GM23338 (cell line): ENCODE measurements around the gene NDST1. TPM values are rescaled to one million over a fixed set of nuclear protein-coding genes. Genes with fewer than 3 reads are reported as not detected.

Source experiments
- ATAC-seq: fragments of 200-7000 bp; cut with Tn5 transposase; 3 replicates; pipeline ENCODE4 v1.9.1; 2020
- DNase-seq: peaks from one replicate; pipeline ENCODE4 v3.0.0-alpha.2; 2015; ENCODE audit warnings: low spot score
- H2AFZ ChIP-seq: fragments of 200-600 bp; sonication (generic); 2 replicates; pipeline ENCODE4 v1.8.0; 2016; ENCODE audit warnings: antibody characterized with exemption, mild to moderate bottlenecking, moderate library complexity
- H3F3A ChIP-seq: fragments of 200-600 bp; sonication (generic); replicated peaks from 2 replicates; pipeline ENCODE4 v1.8.0; 2017; ENCODE audit warnings: antibody characterized with exemption, mixed run types, low read depth
- H3K27ac ChIP-seq: fragments of 200-600 bp; sonication (generic); 2 replicates; pipeline ENCODE4 v1.6.1; 2016; ENCODE audit warnings: low read depth
- H3K27me3 ChIP-seq: fragments of 200-600 bp; sonication (generic); 2 replicates; pipeline ENCODE4 v1.8.0; 2016; ENCODE audit warnings: mild to moderate bottlenecking, mixed run types, moderate library complexity; ENCODE audit not compliant: insufficient read depth
- H3K36me3 ChIP-seq: fragments of 200-600 bp; sonication (generic); 2 replicates; pipeline ENCODE4 v1.8.0; 2016; ENCODE audit warnings: mild to moderate bottlenecking; ENCODE audit not compliant: insufficient read depth
- H3K4me1 ChIP-seq: fragments of 200-600 bp; sonication (generic); 2 replicates; pipeline ENCODE4 v1.8.0; 2016; ENCODE audit warnings: mild to moderate bottlenecking, moderate library complexity; ENCODE audit not compliant: insufficient read depth
- H3K4me2 ChIP-seq: fragments of 200-600 bp; sonication (generic); 2 replicates; pipeline ENCODE4 v1.7.1; 2017; ENCODE audit warnings: mixed run types
- H3K4me3 ChIP-seq: fragments of 200-600 bp; sonication (generic); 2 replicates; pipeline ENCODE4 v1.6.1; 2016; ENCODE audit warnings: mixed run types
- H3K79me2 ChIP-seq: fragments of 200-600 bp; sonication (generic); replicated peaks from 2 replicates; pipeline ENCODE4 v1.8.0; 2017; ENCODE audit warnings: mild to moderate bottlenecking; ENCODE audit not compliant: insufficient read depth
- H3K9me2 ChIP-seq: fragments of 200-600 bp; sonication (generic); 2 replicates; pipeline ENCODE4 v1.8.0; 2017; ENCODE audit not compliant: insufficient read depth
- H4K20me1 ChIP-seq: fragments of 200-600 bp; sonication (generic); replicated peaks from 2 replicates; pipeline ENCODE4 v1.8.0; 2017; ENCODE audit warnings: mild to moderate bottlenecking; ENCODE audit not compliant: insufficient read depth
- H3K27ac Mint-ChIP-seq: 2 replicates; pipeline ENCODE4 v1.8.0; 2020; ENCODE audit warnings: inconsistent platforms, mild to moderate bottlenecking, moderate library complexity, mixed read lengths
- H3K27me3 Mint-ChIP-seq: 3 replicates; pipeline ENCODE4 v1.8.0; 2022; ENCODE audit warnings: low read depth, mild to moderate bottlenecking, moderate library complexity, mixed read lengths, inconsistent platforms; ENCODE audit not compliant: insufficient read depth, poor library complexity
- H3K36me3 Mint-ChIP-seq: 3 replicates; pipeline ENCODE4 v1.8.0; 2021; ENCODE audit warnings: low read depth, mild to moderate bottlenecking, inconsistent platforms, moderate library complexity, mixed read lengths
- H3K4me1 Mint-ChIP-seq: 3 replicates; pipeline ENCODE4 v1.8.0; 2020; ENCODE audit warnings: mild to moderate bottlenecking, inconsistent platforms, mixed read lengths
- H3K4me3 Mint-ChIP-seq: 3 replicates; pipeline ENCODE4 v1.8.0; 2021; ENCODE audit warnings: moderate library complexity, mild to moderate bottlenecking, inconsistent platforms, mixed read lengths
- H3K9me3 Mint-ChIP-seq: 3 replicates; pipeline ENCODE4 v1.8.0; 2020; ENCODE audit warnings: moderate library complexity, mild to moderate bottlenecking, inconsistent platforms, mixed read lengths
- CREB1 ChIP-seq: fragments of 250-450 bp; sonication (Bioruptor Pico); IDR thresholded peaks from 2 replicates; pipeline ENCODE4 v1.5.0; 2020; ENCODE audit warnings: low read depth, mild to moderate bottlenecking, moderate library complexity
- CTCF ChIP-seq, 2 experiments: fragments of 200-600 bp in 1 of 2; sonication (generic) in 1 of 2; conservative IDR thresholded peaks; 2 replicates each; pipeline versions ENCODE4 v1.5.1 to v1.6.1; 2016 to 2017; ENCODE audit warnings: antibody characterized with exemption in 2 of 2, low read depth in 2 of 2, mild to moderate bottlenecking in 2 of 2, moderate library complexity in 1 of 2
- ETS1 ChIP-seq: IDR thresholded peaks from 2 replicates; pipeline ENCODE4 v1.6.1; 2016; ENCODE audit warnings: antibody characterized with exemption
- EZH2 ChIP-seq: fragments of 200-600 bp; sonication (generic); IDR thresholded peaks from one replicate; pipeline ENCODE4 v1.8.0; 2017; ENCODE audit warnings: antibody characterized with exemption, mild to moderate bottlenecking, low read depth; ENCODE audit not compliant: unreplicated experiment
- EZH2phosphoT487 ChIP-seq: fragments of 200-600 bp; sonication (generic); IDR thresholded peaks from one replicate; pipeline ENCODE4 v1.8.1; 2018; ENCODE audit warnings: antibody characterized with exemption; ENCODE audit not compliant: unreplicated experiment
- JUNB ChIP-seq: IDR thresholded peaks from one replicate; pipeline ENCODE4 v1.6.1; 2016; ENCODE audit warnings: antibody characterized with exemption; ENCODE audit not compliant: unreplicated experiment
- NANOG ChIP-seq: IDR thresholded peaks from 2 replicates; pipeline ENCODE4 v1.6.1; 2016; ENCODE audit warnings: antibody characterized with exemption, borderline replicate concordance
- POLR2AphosphoS5 ChIP-seq: IDR thresholded peaks from 2 replicates; pipeline ENCODE4 v1.6.1; 2016; ENCODE audit warnings: antibody characterized with exemption, low read depth
- REST ChIP-seq: IDR thresholded peaks from one replicate; pipeline ENCODE4 v1.6.1; 2018; ENCODE audit warnings: antibody characterized with exemption; ENCODE audit not compliant: unreplicated experiment
- STAT1 ChIP-seq: IDR thresholded peaks from one replicate; pipeline ENCODE4 v1.6.1; 2016; ENCODE audit warnings: antibody characterized with exemption; ENCODE audit not compliant: unreplicated experiment
- ZNF114 ChIP-seq: fragments of 250-450 bp; sonication (Bioruptor Pico); IDR thresholded peaks from 2 replicates; pipeline ENCODE4 v1.5.0; 2020; ENCODE audit warnings: mild to moderate bottlenecking, moderate library complexity
- ZNF331 ChIP-seq: fragments of 250-450 bp; sonication (Bioruptor Pico); IDR thresholded peaks from 2 replicates; pipeline ENCODE4 v1.5.0; 2020; ENCODE audit warnings: low read depth, mild to moderate bottlenecking, moderate library complexity
- ZNF462 ChIP-seq: fragments of 250-450 bp; sonication (Bioruptor Pico); IDR thresholded peaks from 2 replicates; pipeline ENCODE4 v1.5.0; 2020; ENCODE audit warnings: mild to moderate bottlenecking, moderate library complexity
- polyA plus RNA-seq: library from polyadenylated mRNA; unstranded; fragments of >200 nt; fragmentation: Nextera tagmentation; extraction: Ambion mirVana; gene quantifications from 2 replicates; pipeline ENCODE4 v1.2.1, GENCODE V29; 2016
- total RNA-seq: library from RNA; depleted of rRNA; stranded (reverse); fragments of >200 nt; shearing (Covaris generic); gene quantifications from 2 replicates; pipeline ENCODE4 v1.2.3, GENCODE V29; 2014

The NDST1 gene
- total and polyA plus RNA-seq, 2 experiments from 2014 or later: 7.3 to 85.0 TPM

- Histone ChIP-seq H3F3A (peaks cover 14% of the 10 kb centered on the region; the same call in 1 of the 2 replicates), H2AFZ (no peak overlapping the region), H3K36me3 (no peaks in the 10 kb centered on the region), H3K4me1 (peaks cover 58% of the 10 kb centered on the region), H3K4me2 (peak overlapping the region; percentile 67), H3K27ac (peak overlapping the region; percentile 83; the same call in 1 of the 2 replicates), H3K27me3 (no peaks in the 10 kb centered on the region), H4K20me1 (peaks cover 36% of the 10 kb centered on the region), H3K79me2 (peaks cover 87% of the 10 kb centered on the region), H3K4me3 (0 out of 2 replicates have a peak overlapping the region, but pooled peaks have one; percentile 13), H3K9me2 (no peaks in the 10 kb centered on the region)
- H3K4me3 Mint-ChIP-seq: peak overlapping the region; percentile 14; the same call in 2 of the 3 replicates
- ATAC-seq: no peak
- peaks cover 60% of the 10 kb centered on the region for H3K4me1 Mint-ChIP-seq
- H3K27ac Mint-ChIP-seq: peak overlapping the region; percentile 66
- H3K9me3 Mint-ChIP-seq: no peaks in the 10 kb centered on the region
- DNase-seq: no peak
- peaks cover 12% of the 10 kb centered on the region for H3K27me3 Mint-ChIP-seq
- TF ChIP-seq CREB1 (CRISPR knock-in tag) (no peak), JUNB (no peak), ETS1 (no peak), REST (no peak), POLR2AphosphoS5 (no peak), EZH2 (no peak), ZNF331 (CRISPR knock-in tag) (no peak), STAT1 (no peak), CTCF (conservative IDR thresholded peaks at IDR 0.05; ENCODE audit: low read depth in 2 of 2) (no peak), EZH2phosphoT487 (no peak), NANOG (no peak), ZNF462 (CRISPR knock-in tag) (no peak), ZNF114 (CRISPR knock-in tag) (no peak)
- H3K36me3 Mint-ChIP-seq: peaks cover 4% of the 10 kb centered on the region
Observed at GRCh38 chr5:150490296-150490669, 17.6 kb upstream of the NDST1 start.
